Endothelial cell of umbilical vein (primary cell): ENCODE results near the gene CEP128. TPM values are rescaled to one million over a fixed set of nuclear protein-coding genes. Genes with fewer than 3 reads are reported as not detected.

ENCODE experiments used
- BruUV-seq: library from RNA; stranded (reverse); fragments of 400-500 nt; replicated peaks from 2 replicates; lab custom pipeline; 2021; lab: Mats Ljungman, UMichigan
- CTCF ChIA-PET: fragments of 300-600, 350-600 bp; sonication (Branson Sonifier 250); formaldehyde crosslinking; loops from one replicate; lab custom pipeline; 2021; ENCODE audit warnings: antibody characterized with exemption, inconsistent platforms; lab: Charles Lee
- POLR2A ChIA-PET: fragments of 300-600, 350-600 bp; sonication (Branson Sonifier 250); formaldehyde crosslinking; loops from one replicate; lab custom pipeline; 2021; ENCODE audit warnings: antibody characterized with exemption, inconsistent platforms; lab: Charles Lee
- DNase-seq: peaks from one replicate; pipeline ENCODE4 v3.0.0-alpha.2; 2011; ENCODE audit warnings: low read depth, low spot score
- FAIRE-seq: peaks from 2 replicates; lab custom pipeline; 2011; peaks lifted over from hg19 to GRCh38; lab: Jason Lieb, UNC
- H2AFZ ChIP-seq: 2 replicates; pipeline ENCODE4 v1.6.0; 2012; ENCODE audit warnings: low read depth, low read length, control low read depth, inconsistent platforms
- H3K27ac ChIP-seq: 2 replicates; pipeline ENCODE4 v1.5.1; 2011; ENCODE audit warnings: low read depth, mild to moderate bottlenecking, control low read depth, low read length, moderate library complexity; ENCODE audit not compliant: insufficient read depth
- H3K27me3 ChIP-seq, 2 experiments: 2 replicates each; pipeline versions ENCODE4 v1.6.0 to v1.6.1; 2011; ENCODE audit warnings: low read length in 2 of 2, mixed read lengths in 1 of 2; ENCODE audit not compliant: control insufficient read depth in 2 of 2, insufficient read depth in 2 of 2
- H3K36me3 ChIP-seq, 2 experiments: 2 replicates in 1 of 2; 3 replicates in 1 of 2; pipeline ENCODE4 v1.5.1; 2011; ENCODE audit warnings: low read length in 2 of 2, mild to moderate bottlenecking in 1 of 2, moderate library complexity in 1 of 2; ENCODE audit not compliant: control insufficient read depth in 2 of 2, insufficient read depth in 2 of 2; ENCODE audit errors: extremely low read depth in 1 of 2
- H3K4me1 ChIP-seq: 3 replicates; pipeline ENCODE4 v1.5.1; 2011; ENCODE audit warnings: mild to moderate bottlenecking, low read length; ENCODE audit not compliant: control insufficient read depth, insufficient read depth; ENCODE audit errors: extremely low read depth
- H3K4me2 ChIP-seq: 2 replicates; pipeline ENCODE4 v1.6.1; 2011; ENCODE audit warnings: low read length, control low read depth, mixed read lengths; ENCODE audit not compliant: insufficient read depth
- H3K4me3 ChIP-seq, 3 experiments: fragments of 200-600 bp in 1 of 3; sonication (generic), shearing (Covaris generic) in 1 of 3; replicated peaks in 1 of 3; 2 replicates each; pipeline ENCODE4 v1.5.1; 2011 to 2016; ENCODE audit warnings: control low read depth in 3 of 3, low read length in 3 of 3, mild to moderate bottlenecking in 2 of 3, inconsistent platforms in 1 of 3, low read depth in 1 of 3, moderate library complexity in 1 of 3; ENCODE audit not compliant: insufficient read depth in 1 of 3
- H3K79me2 ChIP-seq: 2 replicates; pipeline ENCODE4 v1.6.0; 2012; ENCODE audit warnings: low read length, inconsistent platforms; ENCODE audit not compliant: control insufficient read depth, insufficient read depth
- H3K9ac ChIP-seq: replicated peaks from 2 replicates; pipeline ENCODE3; 2011; ENCODE audit warnings: low read length, control low read depth; ENCODE audit not compliant: insufficient read depth; ENCODE audit errors: extremely low read depth
- H3K9me1 ChIP-seq: replicated peaks from 3 replicates; pipeline ENCODE4 v1.6.0; 2011; ENCODE audit warnings: mild to moderate bottlenecking, low read length; ENCODE audit not compliant: control insufficient read depth, insufficient read depth; ENCODE audit errors: extremely low read depth
- H3K9me3 ChIP-seq: replicated peaks from 2 replicates; pipeline ENCODE4 v1.5.1; 2012; ENCODE audit warnings: low read length, inconsistent platforms; ENCODE audit not compliant: control insufficient read depth, insufficient read depth
- H4K20me1 ChIP-seq: replicated peaks from 2 replicates; pipeline ENCODE3; 2011; ENCODE audit warnings: mild to moderate bottlenecking, low read length; ENCODE audit not compliant: control insufficient read depth, insufficient read depth; ENCODE audit errors: extremely low read depth
- EZH2 ChIP-seq: IDR thresholded peaks from 2 replicates; pipeline ENCODE4 v1.6.1; 2012; ENCODE audit warnings: borderline replicate concordance, low read depth, mild to moderate bottlenecking, moderate library complexity, low read length, inconsistent platforms; ENCODE audit not compliant: severe bottlenecking
- FOS ChIP-seq: IDR thresholded peaks from 2 replicates; pipeline ENCODE4 v1.6.1; 2011; ENCODE audit warnings: mild to moderate bottlenecking, low read length, moderate library complexity, borderline replicate concordance; ENCODE audit not compliant: insufficient read depth
- MYC ChIP-seq: IDR thresholded peaks from one replicate; pipeline ENCODE4 v1.6.1; 2011; ENCODE audit warnings: mild to moderate bottlenecking, low read depth, low read length
- POLR2A ChIP-seq: IDR thresholded peaks from 2 replicates; pipeline ENCODE4 v1.6.1; 2012; ENCODE audit warnings: low read depth, mild to moderate bottlenecking, control low read depth, low read length
- POLR2AphosphoS5 ChIP-seq: IDR thresholded peaks from 2 replicates; pipeline ENCODE4 v1.6.1; 2012; ENCODE audit warnings: low read depth, mild to moderate bottlenecking, control low read depth, low read length, moderate library complexity; ENCODE audit not compliant: insufficient read depth
- dilution Hi-C: fragments of 300-500 bp; cut with MboI; formaldehyde crosslinking; loops from one replicate; pipeline ENCODE4 v1.15.0; 2019; ENCODE audit warnings: low sequenced_read_pairs; ENCODE audit not compliant: extremely low pct_ligation_motif_present
- intact Hi-C: fragments of 100-400 bp; cut with micrococcal nuclease; formaldehyde crosslinking; loops from one replicate; pipeline ENCODE4 v1.10.0; 2022
- polyA plus RNA-seq, 4 experiments: library from polyadenylated mRNA; depleted of rRNA in 3 of 4; stranded (reverse) in 3 of 4; unstranded in 1 of 4; fragments of >200 nt; gene quantifications; 2 replicates each; pipeline versions ENCODE4 v1.2.1 to v1.2.3, GENCODE V29; 2011 to 2012; ENCODE audit warnings: missing spikeins in 1 of 4
- total RNA-seq: library from RNA; stranded (reverse); gene quantifications from 2 replicates; pipeline ENCODE4 v1.2.3, GENCODE V29; 2021
- TF ChIP-seq, protein P1 (sequence below), 2 donors: IDR thresholded peaks; 1 replicate in 1 of 2; 2 replicates in 1 of 2; pipeline ENCODE4 v1.5.1; 2011; ENCODE audit warnings: low read length in 2 of 2, mild to moderate bottlenecking in 2 of 2, moderate library complexity in 2 of 2, control low read depth in 1 of 2, inconsistent platforms in 1 of 2, low read depth in 1 of 2; ENCODE audit not compliant: insufficient read depth in 1 of 2; ENCODE audit errors: extremely low read depth in 1 of 2

Gene CEP128
- total and polyA plus RNA-seq, 2 donors (not counting 3 experiments of a cell fraction or from before 2014, with no cell fraction given): 0.91 to 23.7 TPM

- POLR2A ChIA-PET: no interaction called here
- Histone ChIP-seq H4K20me1 (no peaks in the 10 kb centered on the region), H3K27me3 (no peaks in the 10 kb centered on the region), H3K4me3 (peak overlapping the region in 1 of 3 experiments; percentile 10), H3K9ac (peak overlapping the region; percentile 81), H2AFZ (peak overlapping the region; percentile 34), H3K9me3 (no peaks in the 10 kb centered on the region), H3K4me2 (peak overlapping the region; percentile 67), H3K4me1 (peaks cover 38% of the 10 kb centered on the region), H3K27ac (peak overlapping the region; percentile 98), H3K36me3 (no peaks in the 10 kb centered on the region), H3K79me2 (no peaks in the 10 kb centered on the region), H3K9me1 (no peaks in the 10 kb centered on the region)
- TSS peak; percentile 94 for BruUV-seq
- intact Hi-C loops: loop anchor here (1.0 to 5.0 kb wide), 9 partner anchors 17 to 1716 kb away; partner anchors contain the start of gene GTF2A1
- no peak for FAIRE-seq
- dilution Hi-C loops: no loop called here
- TF ChIP-seq POLR2A (peak; percentile 29), EZH2 (no peak), FOS (no peak), POLR2AphosphoS5 (no peak), MYC (no peak)
- TF ChIP-seq, protein P1, sequence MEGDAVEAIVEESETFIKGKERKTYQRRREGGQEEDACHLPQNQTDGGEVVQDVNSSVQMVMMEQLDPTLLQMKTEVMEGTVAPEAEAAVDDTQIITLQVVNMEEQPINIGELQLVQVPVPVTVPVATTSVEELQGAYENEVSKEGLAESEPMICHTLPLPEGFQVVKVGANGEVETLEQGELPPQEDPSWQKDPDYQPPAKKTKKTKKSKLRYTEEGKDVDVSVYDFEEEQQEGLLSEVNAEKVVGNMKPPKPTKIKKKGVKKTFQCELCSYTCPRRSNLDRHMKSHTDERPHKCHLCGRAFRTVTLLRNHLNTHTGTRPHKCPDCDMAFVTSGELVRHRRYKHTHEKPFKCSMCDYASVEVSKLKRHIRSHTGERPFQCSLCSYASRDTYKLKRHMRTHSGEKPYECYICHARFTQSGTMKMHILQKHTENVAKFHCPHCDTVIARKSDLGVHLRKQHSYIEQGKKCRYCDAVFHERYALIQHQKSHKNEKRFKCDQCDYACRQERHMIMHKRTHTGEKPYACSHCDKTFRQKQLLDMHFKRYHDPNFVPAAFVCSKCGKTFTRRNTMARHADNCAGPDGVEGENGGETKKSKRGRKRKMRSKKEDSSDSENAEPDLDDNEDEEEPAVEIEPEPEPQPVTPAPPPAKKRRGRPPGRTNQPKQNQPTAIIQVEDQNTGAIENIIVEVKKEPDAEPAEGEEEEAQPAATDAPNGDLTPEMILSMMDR (IDR thresholded peaks at IDR 0.05; ENCODE audit: extremely low read depth in 1 of 2, insufficient read depth in 1 of 2, low read depth in 1 of 2, low read length in 2 of 2): no peak
- CTCF ChIA-PET: interaction anchor here (0.8 to 1.4 kb wide), 6 partner anchors 16 to 1704 kb away, joined by 3 to 7 read pairs (median 4); no protein-coding TSS in a partner anchor
- peak; percentile 28 for DNase-seq
Observed at GRCh38 chr14:80637756-80638619, 303.6 kb downstream of the CEP128 start.
